MV-4-11 (cell line): ENCODE measurements around the gene NLK.
"Not testable (repeated sequence)": the region's sequence is repeated elsewhere in the genome, so short reads cannot be mapped to it uniquely, and the experiment has no call there.

Source experiments
- DNase-seq: peaks from one replicate; lab custom pipeline; 2025; lab: John Stamatoyannopoulos, UW

The NLK gene

GRCh38 chr17:28072936-28073533 is 30.6 kb downstream of the NLK start:
- DNase-seq = no peak

GRCh38 chr17:28074010-28074409 is 31.5 kb downstream of the NLK start:
- no peak for DNase-seq

- DNase-seq = no peak
Measured at GRCh38 chr17:28076144-28076543, 33.7 kb downstream of the NLK start.

- not testable (repeated sequence) for DNase-seq
Measured at GRCh38 chr17:28077140-28077539, 34.7 kb downstream of the NLK start.

- peak; percentile 77 for DNase-seq
Measured at GRCh38 chr17:28078341-28079229, 36.1 kb downstream of the NLK start.

GRCh38 chr17:28081467-28081866 is 39.0 kb downstream of the NLK start:
- no peak for DNase-seq

DNA sequence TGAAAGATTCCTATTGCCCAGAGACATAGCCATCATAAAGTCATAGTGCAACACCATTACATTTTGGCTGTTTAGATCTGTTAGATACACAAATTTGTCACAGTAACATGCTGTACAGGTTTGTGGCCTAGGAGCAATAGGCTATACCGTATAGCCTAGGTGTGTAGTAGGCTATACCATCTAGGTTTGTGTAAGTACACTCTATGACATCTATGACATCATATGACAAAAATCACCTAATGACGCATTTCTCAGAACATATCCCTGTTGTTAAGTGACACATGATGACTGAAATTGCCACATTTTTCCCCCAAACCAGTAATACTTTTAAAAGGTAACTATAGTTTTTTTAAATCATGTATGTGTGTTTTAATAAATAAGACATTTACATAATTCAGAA is 43.3 kb downstream of the NLK start:
- no peak for DNase-seq

GRCh38 chr17:28086519-28086918 is 44.0 kb downstream of the NLK start:
- no peak for DNase-seq

DNA sequence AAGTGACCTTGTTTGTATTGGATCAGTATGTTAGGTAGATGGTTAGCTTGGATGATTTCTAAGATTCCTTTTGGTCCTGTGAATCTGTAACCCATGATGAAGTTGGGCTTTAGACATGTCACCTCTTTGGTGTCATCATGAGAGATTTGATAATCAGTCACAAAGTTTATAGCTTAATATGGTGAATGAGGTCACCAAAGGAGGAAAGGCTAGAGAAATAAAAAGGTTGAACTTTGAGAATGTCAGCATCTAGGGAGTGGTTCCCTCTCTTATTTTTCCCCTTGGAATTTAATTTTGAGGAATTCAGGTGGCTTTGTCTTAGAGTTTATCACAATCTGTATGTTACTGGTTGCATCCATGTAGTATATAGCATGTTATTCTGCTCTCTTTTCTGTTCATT is 45.3 kb downstream of the NLK start:
- DNase-seq = no peak

DNA sequence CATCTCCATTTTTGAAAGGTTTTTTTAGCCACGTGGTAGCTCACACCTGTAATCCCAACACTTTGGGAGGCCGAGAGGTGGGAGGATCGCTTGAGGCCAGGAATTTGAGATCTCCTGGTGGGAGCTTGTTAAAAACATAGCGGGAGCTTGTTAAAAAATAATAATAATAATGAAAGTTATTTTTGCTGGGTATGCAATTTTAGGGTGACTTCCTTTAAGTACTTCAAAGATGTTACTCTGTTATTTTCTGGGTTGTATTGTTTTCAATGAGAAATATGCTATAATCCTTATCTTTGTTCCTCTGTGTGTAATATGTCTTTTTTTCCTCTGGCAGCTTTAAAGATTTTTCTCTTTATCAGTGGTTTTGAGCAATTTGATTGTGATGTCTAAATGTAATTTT is 48.1 kb downstream of the NLK start:
- no peak for DNase-seq

DNA sequence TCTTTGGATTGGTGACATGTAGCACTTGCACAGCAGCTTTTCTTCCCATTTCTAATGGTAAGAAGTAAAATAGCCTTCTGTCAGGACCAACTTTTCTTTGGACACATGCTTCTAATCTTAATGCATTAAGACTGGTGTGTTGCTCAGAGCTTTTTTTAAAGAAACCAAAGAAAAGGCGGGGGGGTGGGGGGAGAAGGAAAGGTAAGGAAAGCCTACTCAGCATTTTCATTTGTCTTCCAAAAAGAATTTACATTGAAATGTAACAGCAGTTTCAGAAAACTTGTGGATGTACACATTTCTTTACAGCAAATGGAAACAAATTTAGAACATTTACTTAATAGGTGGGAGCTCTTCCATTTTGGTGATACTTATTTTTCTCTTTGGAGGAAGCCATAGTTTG is 49.6 kb downstream of the NLK start:
- no peak for DNase-seq

- no peak for DNase-seq
Measured at GRCh38 chr17:28093999-28094716, 51.7 kb downstream of the NLK start.

GRCh38 chr17:28096756-28097155 is 54.3 kb downstream of the NLK start:
- no peak for DNase-seq

GRCh38 chr17:28097254-28097653 is 54.8 kb downstream of the NLK start:
- DNase-seq = no peak

DNA sequence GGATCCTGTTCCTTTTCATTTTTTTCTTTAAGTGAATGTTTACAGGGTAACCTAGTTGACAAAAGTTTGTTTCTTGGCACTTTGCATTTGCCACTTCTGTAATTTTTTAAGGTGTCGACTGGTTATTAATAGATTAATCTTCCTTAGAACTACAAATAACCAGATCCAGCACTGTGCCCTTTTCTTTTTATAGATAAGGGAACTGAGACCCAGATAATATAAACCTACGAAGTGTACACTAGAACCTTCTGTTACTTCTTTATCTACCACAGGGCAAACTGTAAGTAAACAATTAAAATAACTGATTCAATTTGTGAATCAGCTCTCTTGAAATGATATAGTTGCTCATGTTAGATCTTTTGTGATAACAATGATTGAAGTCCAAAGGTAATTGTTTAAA is 55.4 kb downstream of the NLK start:
- DNase-seq = peak; percentile 28

- not testable (repeated sequence) for DNase-seq
Measured at GRCh38 chr17:28098591-28098990, 56.1 kb downstream of the NLK start.

- DNase-seq = no peak
Measured at GRCh38 chr17:28100251-28100650, 57.8 kb downstream of the NLK start.

- DNase-seq = no peak
Measured at GRCh38 chr17:28100936-28101335, 58.5 kb downstream of the NLK start.

- no peak for DNase-seq
Measured at GRCh38 chr17:28101919-28102318, 59.4 kb downstream of the NLK start.

DNA sequence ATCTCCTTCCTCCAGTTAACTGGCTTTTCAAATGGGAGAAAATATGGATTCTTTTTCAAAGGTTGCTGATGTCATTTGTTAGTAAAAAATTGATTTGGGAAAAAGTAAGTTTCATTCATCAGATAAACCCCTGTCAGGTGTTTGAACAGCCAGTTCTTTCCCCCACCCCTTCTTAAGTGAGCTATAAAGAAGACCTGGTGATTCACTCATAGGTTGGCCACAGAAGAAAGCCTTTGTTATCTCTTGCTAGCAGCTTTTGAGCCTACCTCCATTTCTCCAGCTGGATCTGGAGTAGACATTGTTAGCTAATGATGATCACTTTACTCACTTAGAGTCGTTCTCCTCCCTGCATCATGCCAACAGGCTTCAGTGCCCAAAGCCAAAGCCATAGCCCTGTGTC is 63.0 kb downstream of the NLK start:
- DNase-seq = no peak

GRCh38 chr17:28110184-28110583 is 67.7 kb downstream of the NLK start:
- DNase-seq = no peak

- DNase-seq = no peak
Measured at GRCh38 chr17:28112181-28112580, 69.7 kb downstream of the NLK start.

DNA sequence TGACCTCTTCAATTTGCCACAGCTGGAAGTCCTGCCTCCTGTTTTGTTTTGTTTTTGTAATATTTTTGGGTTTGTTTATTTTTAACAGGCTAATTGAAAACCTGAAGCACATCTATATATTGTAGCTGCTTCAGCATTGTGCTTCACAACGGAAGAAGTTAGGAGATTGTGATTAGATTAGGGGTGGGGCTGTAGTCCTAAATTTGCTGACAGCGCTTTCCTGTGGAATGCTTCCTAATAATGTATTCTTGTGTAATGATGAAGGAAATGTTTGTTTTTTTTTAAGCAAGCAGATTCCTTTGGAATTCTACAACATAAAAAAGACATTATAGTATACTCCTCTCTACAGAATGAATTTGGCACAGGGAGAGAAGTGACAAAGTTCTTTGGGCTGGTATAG is 70.1 kb downstream of the NLK start:
- no peak for DNase-seq
